Cardiac fibroblast (primary cell): ENCODE measurements around the gene SPDYE1.
"Not testable (repeated sequence)": the region's sequence is repeated elsewhere in the genome, so short reads cannot be mapped to it uniquely, and the experiment has no call there.

Experiments
- DNase-seq, 2 donors: peaks; one replicate each; pipeline versions ENCODE4 v3.0.0 to v3.0.0-alpha.2; 2010; ENCODE audit warnings: low read depth in 2 of 2
- H3K4me3 ChIP-seq, 2 donors: replicated peaks in 1 of 2; 1 replicate in 1 of 2; 2 replicates in 1 of 2; pipeline ENCODE4 v1.5.1; 2011; ENCODE audit warnings: low read depth in 2 of 2, low read length in 2 of 2, mild to moderate bottlenecking in 2 of 2, moderate library complexity in 1 of 2
- CTCF ChIP-seq: IDR thresholded peaks from one replicate; pipeline ENCODE4 v1.5.1; 2011; ENCODE audit warnings: low read depth, mild to moderate bottlenecking, low read length, inconsistent platforms

SPDYE1 gene

GRCh38 chr7:44018857-44019807 lies 21.4 kb downstream of the SPDYE1 start:
- TF ChIP-seq CTCF = peak; percentile 53
- DNase-seq = peak; percentile 97 to 98
- peak overlapping the region; percentile 67 to 78 for H3K4me3 ChIP-seq

DNA sequence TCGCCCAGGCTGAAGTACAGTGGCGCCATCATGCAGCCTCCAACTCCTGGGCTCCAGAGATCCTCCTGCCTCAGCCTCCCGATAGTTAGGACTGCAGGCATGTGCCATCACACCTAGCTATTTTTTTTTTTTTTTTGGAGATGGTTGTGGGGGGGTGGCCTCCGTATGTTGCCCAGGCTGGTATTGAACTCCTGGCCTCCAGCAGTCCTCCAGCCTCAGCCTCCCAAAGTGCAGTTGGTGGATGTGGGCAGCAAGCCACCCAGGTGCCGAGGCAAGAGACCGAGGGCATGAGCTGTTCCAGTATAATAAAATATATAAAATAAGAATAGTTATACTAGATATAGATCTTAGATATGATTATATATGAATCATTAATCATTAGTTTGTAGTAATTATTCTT lies 22.1 kb downstream of the SPDYE1 start:
- not testable (repeated sequence) for DNase-seq, H3K4me3 ChIP-seq

- not testable (repeated sequence) for DNase-seq, H3K4me3 ChIP-seq
Observed at GRCh38 chr7:44022069-44022468, 24.4 kb downstream of the SPDYE1 start.

- not testable (repeated sequence) for DNase-seq
Observed at GRCh38 chr7:44022796-44023467, 25.2 kb downstream of the SPDYE1 start.

DNA sequence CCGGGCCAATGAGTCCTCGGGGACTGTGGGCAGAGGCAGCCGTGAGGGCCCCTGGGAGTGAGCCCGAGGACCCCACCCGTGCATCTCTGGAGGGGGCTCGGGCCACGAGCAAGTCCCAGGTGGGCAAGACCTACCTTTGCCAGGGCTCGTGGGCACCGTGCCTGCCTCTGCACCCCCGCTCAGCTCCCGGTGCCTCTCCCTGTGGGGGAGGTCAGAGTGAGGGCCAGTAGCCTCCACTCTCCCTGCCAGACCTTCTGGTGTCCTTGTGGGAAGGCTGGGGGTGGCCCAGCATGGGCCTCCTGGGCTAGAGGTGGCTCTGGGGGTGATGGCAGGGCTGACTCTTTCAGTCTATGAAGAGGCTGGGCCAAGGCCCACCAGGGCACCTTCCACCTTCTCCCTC lies 31.7 kb downstream of the SPDYE1 start:
- H3K4me3 ChIP-seq, DNase-seq: not testable (repeated sequence)

More at GRCh38 chr7:44022796-44023467, 25.2 kb downstream of the SPDYE1 start:
- H3K4me3 ChIP-seq = not testable (repeated sequence)

GRCh38 chr7:44030029-44030428 lies 32.3 kb downstream of the SPDYE1 start:
- not testable (repeated sequence) for DNase-seq, H3K4me3 ChIP-seq

DNA sequence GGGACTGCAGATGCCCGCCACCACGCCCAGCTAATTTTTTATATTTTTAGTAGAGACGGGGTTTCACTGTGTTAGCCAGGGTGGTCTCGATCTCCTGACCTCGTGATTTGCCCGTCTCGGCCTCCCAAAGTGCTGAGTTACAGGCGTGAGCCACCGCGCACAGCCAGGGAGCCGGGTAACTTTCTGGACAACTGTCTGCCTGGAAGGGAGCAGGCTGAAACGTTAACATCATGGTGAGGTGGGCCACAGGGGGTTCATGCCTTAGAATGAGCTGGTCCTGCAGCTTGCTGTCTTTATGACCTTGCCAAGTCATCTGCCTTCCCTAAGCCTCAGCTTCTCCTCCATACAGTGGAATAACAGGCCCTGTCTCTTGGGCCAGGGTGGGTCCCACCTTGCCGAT lies 33.6 kb downstream of the SPDYE1 start:
- not testable (repeated sequence) for H3K4me3 ChIP-seq, DNase-seq

- DNase-seq, H3K4me3 ChIP-seq: not testable (repeated sequence)
Observed at GRCh38 chr7:44032031-44032430, 34.3 kb downstream of the SPDYE1 start.

DNA sequence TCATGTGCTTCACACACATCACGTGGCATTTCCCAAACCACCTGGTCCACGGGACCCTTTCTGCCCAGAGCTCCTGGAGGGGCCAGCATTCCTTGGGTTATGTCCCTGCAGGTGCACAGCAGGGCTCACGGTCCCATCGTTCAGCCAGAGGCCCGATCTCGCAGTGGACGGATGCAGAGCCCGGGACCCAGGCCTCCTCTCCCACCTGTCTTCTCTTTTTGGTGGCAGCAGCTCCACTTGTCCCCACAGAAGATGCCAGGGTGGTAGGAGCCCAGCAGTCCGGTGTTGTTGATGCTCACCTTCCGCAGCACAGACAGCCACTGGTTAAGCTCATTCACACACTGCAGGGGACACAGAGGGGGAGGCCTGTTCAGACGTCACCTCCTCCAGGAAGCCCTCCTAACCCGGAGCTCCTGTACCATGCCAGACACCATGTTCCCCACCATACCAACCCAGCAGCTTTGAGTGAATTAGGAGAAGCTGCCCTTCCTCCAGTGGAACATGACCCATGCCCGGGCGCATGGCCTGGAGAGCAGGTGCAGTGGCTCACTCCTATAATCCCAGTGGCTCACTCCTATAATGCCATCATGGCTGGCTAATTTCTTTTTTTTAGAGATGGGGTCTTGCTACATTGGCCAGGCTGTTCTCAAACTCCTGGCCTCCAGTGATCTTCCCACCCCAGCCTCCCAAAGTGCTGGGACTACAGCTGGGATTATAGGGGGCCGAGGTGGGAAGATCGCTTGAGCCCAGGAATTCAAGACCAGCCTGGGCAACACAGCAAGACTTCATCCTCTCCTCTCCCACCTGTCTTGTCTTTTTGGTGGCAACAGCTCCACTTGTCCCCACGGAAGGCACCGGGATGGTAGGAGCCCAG lies 36.5 kb downstream of the SPDYE1 start:
- DNase-seq, H3K4me3 ChIP-seq: not testable (repeated sequence)

DNA sequence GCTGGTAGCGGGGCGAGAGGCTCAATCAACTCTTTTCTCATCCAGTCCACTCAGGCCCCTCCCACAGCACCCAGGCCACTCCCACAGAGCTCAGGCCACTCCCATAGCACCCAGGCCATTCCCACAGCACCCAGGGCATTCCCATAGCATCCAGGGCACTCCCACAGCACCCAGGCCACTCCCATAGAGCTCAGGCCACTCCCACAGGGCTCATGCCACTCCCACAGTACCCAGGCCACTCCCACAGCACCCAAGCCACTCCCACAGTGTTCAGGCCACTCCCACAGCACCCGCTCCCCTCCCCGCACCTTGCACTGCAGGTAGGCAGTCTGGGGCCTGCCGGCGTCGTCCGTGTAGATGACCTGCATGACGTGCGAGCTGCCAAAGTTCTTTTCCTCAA lies 38.7 kb downstream of the SPDYE1 start:
- not testable (repeated sequence) for H3K4me3 ChIP-seq
- peak; percentile 21 to 49 for DNase-seq

GRCh38 chr7:44037951-44038350 lies 40.3 kb downstream of the SPDYE1 start:
- H3K4me3 ChIP-seq, DNase-seq: not testable (repeated sequence)

DNA sequence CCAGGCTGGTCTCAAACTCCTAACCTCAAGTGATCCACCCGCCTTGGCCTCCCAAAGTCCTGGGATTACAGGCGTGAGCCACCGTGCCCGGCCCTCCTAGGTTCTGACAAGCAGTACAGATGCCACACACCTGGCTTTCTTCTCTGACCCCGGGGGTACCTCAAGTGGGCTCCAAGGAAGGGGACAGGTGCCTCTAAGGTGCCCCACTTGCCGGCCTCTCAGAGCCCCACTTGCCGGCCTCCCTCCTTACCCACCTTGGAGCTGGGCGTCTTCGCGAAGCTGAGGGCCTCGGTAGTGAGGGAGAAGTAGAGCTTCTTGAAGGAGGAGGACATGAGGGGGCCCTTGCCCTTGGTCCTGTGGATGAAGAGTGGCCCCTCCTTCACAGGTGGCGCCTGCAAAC lies 40.9 kb downstream of the SPDYE1 start:
- not testable (repeated sequence) for DNase-seq, H3K4me3 ChIP-seq

GRCh38 chr7:44038961-44039558 lies 41.4 kb downstream of the SPDYE1 start:
- peak overlapping the region; percentile 27 to 35 for H3K4me3 ChIP-seq
- peak; percentile 72 to 77 for DNase-seq

DNA sequence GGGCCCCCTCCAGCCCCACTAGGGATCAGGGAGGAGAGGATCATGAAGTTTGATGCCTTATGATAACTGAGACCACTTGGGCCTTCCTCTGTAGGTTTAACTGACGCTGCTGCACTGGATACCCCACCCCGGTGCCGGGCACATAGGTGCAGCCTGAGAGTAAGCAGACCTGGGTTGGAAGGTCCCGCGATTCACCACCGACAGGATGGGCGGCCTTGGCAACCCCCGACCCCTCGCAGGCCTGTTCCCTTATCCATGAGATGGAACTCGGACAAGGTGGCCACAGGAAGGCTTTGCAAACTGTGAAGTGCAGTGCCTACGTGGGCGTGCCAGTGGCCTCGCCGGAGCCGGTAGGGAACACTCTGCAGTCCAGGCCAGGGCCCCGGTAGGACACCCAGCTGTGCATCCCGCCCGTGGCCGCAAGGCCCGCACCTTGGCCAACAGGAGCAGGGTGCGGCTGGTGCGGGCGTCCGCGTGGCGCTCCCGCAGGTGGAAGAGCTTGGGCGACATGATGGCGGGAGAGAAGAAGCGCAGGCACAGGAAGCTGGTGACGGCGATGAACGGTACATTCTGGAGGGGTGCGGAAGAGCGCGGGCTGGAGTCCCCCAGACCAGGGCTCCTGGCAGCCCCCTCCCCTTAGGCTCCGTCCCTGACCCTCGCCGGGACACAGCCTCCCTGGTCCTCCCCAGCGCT lies 42.2 kb downstream of the SPDYE1 start:
- peak overlapping the region in 1 of 2 donors; percentile 10 for H3K4me3 ChIP-seq
- not testable (repeated sequence) for DNase-seq

- H3K4me3 ChIP-seq = peak overlapping the region in 1 of 2 donors; percentile 28
- DNase-seq = not testable (repeated sequence)
Observed at GRCh38 chr7:44040493-44040891, 42.8 kb downstream of the SPDYE1 start.
